ENCODE results near the gene PCLO. TPM values are rescaled to one million over a fixed set of nuclear protein-coding genes. Genes with fewer than 3 reads are reported as not detected.
"Not testable (repeated sequence)": the region's sequence is repeated elsewhere in the genome, so short reads cannot be mapped to it uniquely, and the experiment has no call there.

PCLO gene
- total RNA-seq, 1 donor from 2014 or later: not detected

- intact Hi-C loops (cut with micrococcal nuclease): no loop called here
These were observed 31.8 kb downstream of the PCLO start for GRCh38 chr7:83130623-83131545.

DNA sequence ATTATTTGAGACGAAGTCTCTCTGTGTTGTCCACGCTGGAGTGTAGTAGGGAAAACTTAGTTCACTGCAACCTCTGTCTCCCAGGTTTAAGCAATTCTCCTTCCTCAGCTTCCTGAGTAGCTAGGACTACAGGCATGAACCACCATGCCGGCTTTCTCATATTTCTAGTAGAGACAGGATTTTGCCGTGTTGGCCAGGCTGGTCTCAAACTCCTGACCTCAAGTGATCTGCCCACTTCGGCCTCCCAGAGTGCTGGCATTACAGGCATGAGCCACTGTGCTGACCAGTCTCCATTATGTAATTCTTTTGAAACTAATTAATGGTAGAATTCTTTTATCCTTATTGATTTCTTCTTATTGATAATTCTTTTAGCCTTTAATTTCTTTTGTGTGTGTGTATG lies 32.5 kb downstream of the PCLO start:
- intact Hi-C loops (cut with micrococcal nuclease): no loop called here

DNA sequence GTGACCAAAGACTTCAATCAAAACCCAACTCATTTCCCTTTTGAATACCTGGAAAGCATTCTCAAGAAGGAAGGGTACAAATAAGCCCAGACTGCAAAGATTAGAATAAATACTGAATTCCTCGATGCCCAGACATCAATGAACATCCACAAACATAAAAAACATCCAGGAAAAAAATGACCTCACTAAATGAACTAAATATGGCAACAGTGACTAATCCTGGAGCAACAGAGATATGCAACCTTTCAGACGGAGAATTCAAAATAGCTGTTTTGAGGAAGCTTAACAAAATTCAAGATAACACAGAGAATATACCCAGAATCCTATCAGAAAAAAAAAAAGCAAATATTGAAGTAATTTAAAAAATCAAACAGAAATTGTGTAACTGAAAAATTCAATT lies 43.2 kb downstream of the PCLO start:
- intact Hi-C loops (cut with micrococcal nuclease): no loop called here

GRCh38 chr7:83119026-83119382 lies 43.7 kb downstream of the PCLO start:
- intact Hi-C loops (cut with micrococcal nuclease): no loop called here

- intact Hi-C loops (cut with micrococcal nuclease): no loop called here
These were observed 44.2 kb downstream of the PCLO start for GRCh38 chr7:83118347-83119025.

GRCh38 chr7:83117466-83117865 lies 45.2 kb downstream of the PCLO start:
- intact Hi-C loops (cut with micrococcal nuclease): no loop called here

DNA sequence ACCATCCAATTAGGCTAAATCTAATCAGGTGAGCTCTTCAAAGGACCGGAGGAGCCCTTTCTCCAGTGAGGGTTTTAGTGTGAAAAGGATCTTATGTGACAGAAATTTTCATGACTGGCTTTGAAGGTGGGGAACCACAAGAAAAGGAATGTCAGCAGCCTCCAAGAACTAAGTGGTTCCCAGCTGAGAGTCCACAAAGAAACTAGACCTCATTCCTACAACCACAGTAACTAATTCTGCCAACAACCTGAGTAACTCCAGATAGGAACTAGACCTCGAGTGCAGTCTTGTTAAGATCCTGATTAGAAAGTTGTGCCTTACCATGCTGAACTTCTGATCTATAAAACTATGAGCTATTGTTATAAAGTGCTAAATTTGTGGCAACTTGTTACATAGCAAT lies 51.3 kb downstream of the PCLO start:
- intact Hi-C loops (cut with micrococcal nuclease): no loop called here

- intact Hi-C loops (cut with micrococcal nuclease): no loop called here
These were observed 53.3 kb downstream of the PCLO start for GRCh38 chr7:83109352-83109751.

GRCh38 chr7:83105948-83106347 lies 56.7 kb downstream of the PCLO start:
- intact Hi-C loops (cut with micrococcal nuclease): no loop called here

- intact Hi-C loops (cut with micrococcal nuclease): no loop called here
These were observed 57.6 kb downstream of the PCLO start for GRCh38 chr7:83105063-83105462.

DNA sequence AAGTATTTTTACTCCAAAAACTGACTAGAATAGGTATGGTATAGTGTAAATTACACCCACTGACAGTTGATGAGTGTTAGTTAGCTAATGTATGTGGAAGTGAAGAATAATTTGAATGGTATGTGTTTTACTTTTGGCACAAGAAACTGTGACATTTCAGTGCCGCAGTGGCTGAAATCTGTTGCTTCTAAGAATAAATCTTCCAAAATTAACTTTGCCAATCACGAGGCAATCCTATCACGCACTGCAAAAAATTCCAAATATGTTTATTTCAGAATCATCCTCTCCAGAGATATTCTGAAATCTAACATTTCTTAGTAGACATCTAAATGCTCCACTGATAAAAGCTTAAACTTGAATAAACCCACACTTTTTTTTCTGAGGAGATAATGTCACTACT lies 61.2 kb downstream of the PCLO start:
- intact Hi-C loops (cut with micrococcal nuclease): no loop called here

GRCh38 chr7:83096065-83096580 lies 66.6 kb downstream of the PCLO start:
- intact Hi-C loops (cut with micrococcal nuclease): no loop called here

DNA sequence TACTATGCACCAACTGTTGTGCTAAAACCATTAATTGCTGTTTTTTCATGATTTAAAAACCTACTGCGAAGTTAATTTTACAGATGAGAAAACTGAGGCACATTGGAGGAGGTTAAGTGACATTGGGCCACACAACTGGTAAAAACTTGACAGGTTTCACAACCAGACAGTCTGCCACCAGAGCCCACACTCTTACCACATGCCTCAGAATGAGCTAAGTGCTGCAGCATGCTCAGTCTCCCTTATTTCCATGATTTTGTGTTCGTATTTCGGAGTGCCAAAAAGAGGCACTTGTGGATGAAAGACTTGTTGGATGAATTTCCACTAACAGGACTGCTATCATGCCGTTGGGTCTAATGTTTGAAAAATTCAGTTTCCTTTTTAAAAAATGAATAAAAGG lies 77.4 kb downstream of the PCLO start:
- intact Hi-C loops (cut with micrococcal nuclease): no loop called here

DNA sequence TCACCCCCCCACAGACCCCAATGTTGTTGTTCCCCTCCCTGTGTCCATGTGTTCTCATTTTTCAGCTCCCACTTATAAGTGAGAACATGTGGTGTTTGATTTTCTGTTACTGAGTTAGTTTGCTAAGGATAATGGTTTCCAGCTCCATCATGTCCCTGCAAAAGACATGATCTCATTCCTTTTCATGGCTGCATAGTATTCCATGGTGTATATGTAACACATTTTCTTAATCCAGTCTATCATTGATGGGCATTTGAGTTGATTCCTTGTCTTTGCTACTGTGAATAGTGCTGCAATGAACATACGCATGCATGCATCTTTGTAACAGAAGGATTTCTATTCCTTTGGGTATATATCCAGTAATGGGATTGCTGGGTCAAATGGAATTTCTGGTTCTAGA lies 82.8 kb downstream of the PCLO start:
- intact Hi-C loops (cut with micrococcal nuclease): not testable (repeated sequence)

- intact Hi-C loops (cut with micrococcal nuclease): no loop called here
These were observed 85.4 kb downstream of the PCLO start for GRCh38 chr7:83077328-83077727.

DNA sequence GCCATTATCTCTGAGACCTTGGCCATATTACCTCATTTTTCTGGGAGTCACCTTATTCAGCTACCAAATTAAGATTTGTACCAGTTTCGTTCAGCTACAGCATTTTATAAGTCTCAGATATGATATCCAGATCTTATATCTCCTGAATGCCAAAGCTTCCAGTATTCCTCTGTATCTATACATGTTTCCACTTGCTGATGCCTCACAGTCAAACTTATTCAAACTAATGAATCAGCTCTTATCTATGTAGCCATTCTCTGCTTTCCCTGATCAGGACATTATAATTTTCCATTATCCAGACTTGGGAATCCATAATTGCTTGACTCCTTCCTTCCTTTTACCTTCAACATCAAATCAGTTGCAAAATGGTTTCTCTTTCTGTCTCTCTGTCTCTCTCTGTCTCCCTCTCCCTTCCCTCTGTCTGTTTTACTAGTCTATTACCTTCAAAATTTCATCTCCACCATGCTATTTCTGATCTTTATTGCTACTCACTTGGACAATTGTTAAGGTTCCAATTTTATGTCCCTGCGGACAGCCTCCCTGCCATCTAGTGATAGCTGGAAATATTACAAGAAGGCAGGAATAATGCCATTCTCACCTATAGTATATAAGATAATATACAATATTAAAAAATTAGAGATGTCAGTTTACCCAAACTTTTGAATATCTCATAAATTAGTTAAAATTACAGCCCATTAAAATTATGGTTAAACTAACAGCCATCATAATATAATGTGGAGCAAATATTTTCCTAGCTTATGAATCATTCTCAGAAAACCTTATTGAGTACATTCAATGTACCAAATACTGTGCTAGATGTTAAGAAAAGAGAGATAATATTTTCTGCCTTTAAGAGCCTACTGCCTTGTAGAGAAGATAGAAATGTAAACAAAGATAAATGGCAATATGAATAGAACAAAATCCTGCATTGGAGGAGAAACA lies 89.8 kb downstream of the PCLO start:
- intact Hi-C loops (cut with micrococcal nuclease): no loop called here

GRCh38 chr7:83065714-83066113 lies 97.0 kb downstream of the PCLO start:
- intact Hi-C loops (cut with micrococcal nuclease): no loop called here

GRCh38 chr7:83060218-83060617 lies 102.5 kb downstream of the PCLO start:
- intact Hi-C loops (cut with micrococcal nuclease): no loop called here

GRCh38 chr7:83058667-83059066 lies 104.0 kb downstream of the PCLO start:
- intact Hi-C loops (cut with micrococcal nuclease): no loop called here

GRCh38 chr7:83055197-83055596 lies 107.5 kb downstream of the PCLO start:
- intact Hi-C loops (cut with micrococcal nuclease): no loop called here

DNA sequence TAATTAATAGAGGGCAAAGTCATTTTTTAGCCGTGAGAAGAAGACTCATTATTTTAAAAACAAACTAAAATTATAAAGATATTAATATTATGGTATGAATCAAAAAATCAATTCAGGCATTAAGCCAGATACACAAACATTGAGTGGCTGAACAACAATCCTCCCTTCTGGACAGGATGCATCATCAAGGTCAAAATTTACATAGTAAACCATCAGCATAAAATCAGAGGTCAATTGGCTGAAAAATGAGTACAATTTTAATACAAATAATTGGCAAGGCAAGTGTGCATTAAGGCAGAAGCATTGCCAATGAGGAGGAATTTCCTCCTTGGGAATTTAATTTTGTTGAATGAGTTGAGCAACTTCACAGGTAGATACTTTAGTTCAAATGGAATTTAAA lies 108.2 kb downstream of the PCLO start:
- intact Hi-C loops (cut with micrococcal nuclease): no loop called here
